Lower lobe of right lung (tissue), 2 donors: ENCODE results near the gene HIVEP2. TPM values are rescaled to one million over a fixed set of nuclear protein-coding genes. Genes with fewer than 3 reads are reported as not detected.

Source experiments
- ATAC-seq, 2 donors: fragments of 200-7000 bp; cut with Tn5 transposase; one replicate each; pipeline ENCODE4 v1.9.1; 2020 to 2022; ENCODE audit warnings: mild to moderate bottlenecking in 2 of 2, moderate library complexity in 2 of 2
- DNase-seq: peaks from one replicate; pipeline ENCODE4 v3.0.0-alpha.2; 2020
- H3K27ac ChIP-seq: fragments of 200-600 bp; one replicate; pipeline ENCODE4 v1.8.0; 2022
- H3K27me3 ChIP-seq: fragments of 200-600 bp; one replicate; pipeline ENCODE4 v1.8.0; 2022; ENCODE audit warnings: low read depth
- H3K36me3 ChIP-seq: fragments of 200-600 bp; one replicate; pipeline ENCODE4 v1.8.0; 2022; ENCODE audit warnings: mild to moderate bottlenecking
- H3K4me1 ChIP-seq: fragments of 200-600 bp; one replicate; pipeline ENCODE4 v1.8.0; 2022
- H3K4me3 ChIP-seq: fragments of 200-600 bp; one replicate; pipeline ENCODE4 v1.8.0; 2022; ENCODE audit warnings: mild to moderate bottlenecking
- H3K9me3 ChIP-seq: fragments of 200-600 bp; one replicate; pipeline ENCODE4 v1.8.0; 2022
- intact Hi-C: fragments of 100-400 bp; cut with DNase I; formaldehyde crosslinking; loops from one replicate; pipeline ENCODE4 v1.11.0; 2022
- total RNA-seq: library from RNA; stranded (reverse); fragmentation: NEBNext Ultra II Directional; extraction: Animal tissue kit (Norgen Biotek cat#: 25700); gene quantifications from one replicate; pipeline ENCODE4 v1.2.1, GENCODE V29; 2021
- TF ChIP-seq, protein P1 (sequence below): fragments of 200-600 bp; IDR thresholded peaks from one replicate; pipeline ENCODE4 v1.8.0; 2022; ENCODE audit warnings: antibody characterized with exemption, mild to moderate bottlenecking
- donor health status: DM: no; HTN: yes; CAD: no; lungs with severe emphysema.

Gene HIVEP2
- total RNA-seq, 1 donor from 2014 or later = 13.1 TPM

DNA sequence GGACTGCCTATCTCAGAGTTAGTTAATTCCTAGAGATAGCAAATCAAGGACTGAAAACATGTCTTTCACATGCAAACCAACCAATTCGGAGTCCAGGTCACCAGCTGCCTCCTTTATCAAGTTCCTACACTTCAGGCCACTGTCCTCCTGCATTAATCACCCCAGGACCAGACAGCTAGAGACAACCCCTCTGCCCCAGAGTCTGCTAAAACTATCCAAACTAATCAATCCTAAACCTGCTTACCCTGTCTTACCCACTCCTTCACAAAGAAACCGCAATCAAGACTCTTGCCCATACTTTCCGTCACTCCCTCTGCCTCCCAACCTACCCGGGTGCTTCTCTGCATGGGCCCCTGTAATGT, 207.0 kb downstream of the HIVEP2 start:
- no peaks in the 10 kb centered on the region for H3K27me3 ChIP-seq
- no peaks in the 10 kb centered on the region for H3K36me3 ChIP-seq
- no peak overlapping the region for H3K4me3 ChIP-seq
- H3K4me1 ChIP-seq = no peaks in the 10 kb centered on the region
- intact Hi-C loops = no loop called here
- no peak overlapping the region for H3K27ac ChIP-seq
- H3K9me3 ChIP-seq = no peaks in the 10 kb centered on the region
- ATAC-seq (no peak), DNase-seq (no peak)
- TF ChIP-seq, protein P1, sequence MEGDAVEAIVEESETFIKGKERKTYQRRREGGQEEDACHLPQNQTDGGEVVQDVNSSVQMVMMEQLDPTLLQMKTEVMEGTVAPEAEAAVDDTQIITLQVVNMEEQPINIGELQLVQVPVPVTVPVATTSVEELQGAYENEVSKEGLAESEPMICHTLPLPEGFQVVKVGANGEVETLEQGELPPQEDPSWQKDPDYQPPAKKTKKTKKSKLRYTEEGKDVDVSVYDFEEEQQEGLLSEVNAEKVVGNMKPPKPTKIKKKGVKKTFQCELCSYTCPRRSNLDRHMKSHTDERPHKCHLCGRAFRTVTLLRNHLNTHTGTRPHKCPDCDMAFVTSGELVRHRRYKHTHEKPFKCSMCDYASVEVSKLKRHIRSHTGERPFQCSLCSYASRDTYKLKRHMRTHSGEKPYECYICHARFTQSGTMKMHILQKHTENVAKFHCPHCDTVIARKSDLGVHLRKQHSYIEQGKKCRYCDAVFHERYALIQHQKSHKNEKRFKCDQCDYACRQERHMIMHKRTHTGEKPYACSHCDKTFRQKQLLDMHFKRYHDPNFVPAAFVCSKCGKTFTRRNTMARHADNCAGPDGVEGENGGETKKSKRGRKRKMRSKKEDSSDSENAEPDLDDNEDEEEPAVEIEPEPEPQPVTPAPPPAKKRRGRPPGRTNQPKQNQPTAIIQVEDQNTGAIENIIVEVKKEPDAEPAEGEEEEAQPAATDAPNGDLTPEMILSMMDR = no peak

DNA sequence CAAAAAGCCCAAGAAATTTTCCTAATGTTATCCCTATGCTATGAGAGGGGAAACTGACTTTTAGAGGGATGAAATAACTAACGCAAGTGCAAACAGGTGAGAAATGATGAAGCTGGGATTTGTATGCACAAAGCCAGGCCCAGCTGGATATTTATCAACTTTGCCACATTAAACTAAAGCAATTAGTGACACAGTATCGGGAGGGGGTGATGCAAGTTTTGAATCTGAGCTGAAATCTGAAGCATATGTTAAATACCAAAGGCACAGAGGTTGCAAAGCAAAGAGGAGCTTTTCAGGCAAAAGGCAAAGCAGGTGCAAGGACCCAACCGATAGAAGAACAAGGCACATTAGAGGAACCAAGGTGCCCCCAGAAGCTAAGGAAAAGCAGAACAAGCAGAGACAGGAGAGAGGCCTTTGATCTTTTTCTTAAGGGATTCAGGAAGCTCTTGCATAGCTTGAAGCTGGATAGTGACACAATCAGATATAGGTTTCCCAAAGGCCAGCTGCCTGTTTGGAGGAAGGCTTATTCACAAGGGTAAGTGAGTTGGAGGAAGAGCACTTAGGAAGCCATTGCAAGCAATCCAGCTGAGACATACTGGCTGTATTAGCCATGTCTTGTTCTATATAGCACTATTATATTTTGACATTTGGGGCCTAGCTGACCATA, 207.5 kb downstream of the HIVEP2 start:
- ATAC-seq (no peak), DNase-seq (no peak)
- no peak overlapping the region for H3K4me3 ChIP-seq
- intact Hi-C loops = no loop called here
- H3K27ac ChIP-seq = no peak overlapping the region
- H3K36me3 ChIP-seq = no peaks in the 10 kb centered on the region
- no peaks in the 10 kb centered on the region for H3K9me3 ChIP-seq
- no peaks in the 10 kb centered on the region for H3K27me3 ChIP-seq
- no peaks in the 10 kb centered on the region for H3K4me1 ChIP-seq
- TF ChIP-seq, protein P1 = no peak

GRCh38 chr6:142735204-142735603, 209.8 kb downstream of the HIVEP2 start:
- H3K27ac ChIP-seq = no peak overlapping the region
- no peaks in the 10 kb centered on the region for H3K9me3 ChIP-seq
- DNase-seq (no peak), ATAC-seq (no peak)
- TF ChIP-seq, protein P1 = no peak
- no peaks in the 10 kb centered on the region for H3K4me1 ChIP-seq
- no peaks in the 10 kb centered on the region for H3K27me3 ChIP-seq
- H3K4me3 ChIP-seq = no peak overlapping the region
- intact Hi-C loops = no loop called here
- H3K36me3 ChIP-seq = no peaks in the 10 kb centered on the region

DNA sequence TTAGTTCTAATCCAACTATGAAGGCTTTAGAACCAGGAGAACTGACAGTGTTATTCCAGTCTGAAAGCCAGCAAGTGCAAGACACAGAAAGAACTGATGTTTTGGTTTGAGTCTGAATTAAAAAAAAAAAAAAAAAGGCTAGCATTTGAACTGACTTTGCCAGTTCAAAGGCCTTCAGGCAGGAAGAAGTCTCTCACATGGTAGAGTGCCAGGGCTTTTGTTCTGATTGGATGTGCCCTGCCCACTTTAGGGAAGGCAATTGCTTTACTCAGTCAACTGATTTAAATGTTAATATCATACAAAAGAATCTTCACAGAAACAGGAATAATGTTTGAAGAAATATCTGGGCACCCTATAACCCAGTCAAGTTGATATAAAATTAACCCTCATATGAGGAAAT, 212.2 kb downstream of the HIVEP2 start:
- ATAC-seq = no peak
- Histone ChIP-seq H3K9me3 (no peaks in the 10 kb centered on the region), H3K36me3 (no peaks in the 10 kb centered on the region), H3K27ac (no peak overlapping the region), H3K4me3 (no peak overlapping the region), H3K27me3 (no peaks in the 10 kb centered on the region), H3K4me1 (peaks cover 19% of the 10 kb centered on the region)
- no peak for DNase-seq
- intact Hi-C loops = no loop called here
- TF ChIP-seq, protein P1 = no peak

- TF ChIP-seq, protein P1 = no peak
- Histone ChIP-seq H3K4me1 (peaks cover 19% of the 10 kb centered on the region), H3K9me3 (no peaks in the 10 kb centered on the region), H3K27ac (no peak overlapping the region), H3K36me3 (no peaks in the 10 kb centered on the region), H3K27me3 (no peaks in the 10 kb centered on the region), H3K4me3 (no peak overlapping the region)
- no peak for DNase-seq
- ATAC-seq = no peak
- intact Hi-C loops = no loop called here
Measured at GRCh38 chr6:142731611-142732010, 213.4 kb downstream of the HIVEP2 start.
